Stimulated activated CD4-positive, alpha-beta T cell treated with anti-CD3 and anti-CD28 coated beads, Interleukin-4, amount 100 ng/mL, for 4 hours (primary cell): ENCODE measurements around the gene SGMS2.

Experiments used
- DNase-seq, 2 experiments: peaks; one replicate each; pipeline ENCODE4 v3.0.0-alpha.2; 2020

Gene SGMS2

GRCh38 chr4:107831140-107831539 lies 6.4 kb downstream of the SGMS2 start:
- DNase-seq = no peak

- DNase-seq = no peak
Observed at GRCh38 chr4:107832275-107832807, 7.6 kb downstream of the SGMS2 start.

GRCh38 chr4:107834241-107834794 lies 9.6 kb downstream of the SGMS2 start:
- no peak for DNase-seq

DNA sequence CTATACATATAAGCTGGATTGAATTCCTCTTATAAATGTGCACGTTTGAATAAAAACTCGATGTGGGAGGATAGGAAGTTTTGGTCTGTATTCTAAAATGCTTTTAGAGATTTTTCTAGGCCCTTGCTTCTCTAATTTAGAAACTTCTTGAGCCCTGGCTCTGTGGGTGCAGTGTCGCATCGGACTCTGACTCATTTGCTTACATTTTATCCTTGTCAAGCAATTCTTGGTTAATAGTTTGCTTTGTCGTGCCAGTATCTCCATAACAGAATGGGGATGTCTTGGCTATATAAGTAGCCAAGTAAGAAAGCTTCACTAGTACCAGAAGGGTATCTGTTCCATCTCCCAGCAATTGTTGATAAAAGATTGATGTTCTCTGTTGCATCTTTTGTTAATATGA lies 10.7 kb downstream of the SGMS2 start:
- DNase-seq = no peak

- no peak for DNase-seq
Observed at GRCh38 chr4:107837317-107837716, 12.6 kb downstream of the SGMS2 start.

DNA sequence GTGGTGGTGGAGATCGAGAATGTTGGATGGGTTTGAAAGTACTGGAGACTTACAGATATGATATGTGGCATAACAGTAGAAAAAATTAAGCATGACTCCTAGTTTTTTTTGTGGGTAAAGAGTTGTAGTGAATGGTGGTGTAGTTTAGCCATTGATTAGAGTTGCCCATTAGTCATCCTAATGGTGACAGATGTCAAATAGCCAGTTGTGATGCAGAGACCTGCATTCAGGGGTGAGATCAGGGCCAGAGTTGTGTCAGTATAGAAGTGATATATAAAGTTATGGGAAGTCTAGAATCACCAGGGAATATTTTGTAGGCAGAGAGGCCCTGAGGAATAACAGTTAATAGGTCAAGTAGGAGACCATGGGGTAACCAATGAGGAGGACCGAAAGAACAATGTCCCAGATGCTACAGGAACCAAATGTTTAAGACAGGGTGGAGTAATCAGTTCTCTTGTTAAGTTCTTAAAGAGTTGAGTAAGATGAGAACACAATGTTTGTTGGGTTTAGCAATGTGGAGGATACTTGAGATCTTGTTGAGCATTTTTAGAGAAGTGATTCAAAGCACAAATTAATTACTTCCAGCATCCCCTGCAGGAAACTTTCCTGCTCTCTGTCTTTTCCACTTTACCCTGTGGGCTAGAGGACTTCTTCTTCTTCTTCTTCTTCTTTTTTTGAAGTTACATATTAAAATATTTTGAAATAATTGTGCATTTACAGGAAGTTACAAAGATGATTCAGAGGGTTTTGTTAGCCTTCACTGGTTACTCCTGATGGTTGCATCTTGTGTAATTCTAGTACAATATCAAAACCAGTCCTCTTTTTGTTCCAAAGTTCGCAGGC lies 13.3 kb downstream of the SGMS2 start:
- DNase-seq = no peak

GRCh38 chr4:107838861-107839565 lies 14.3 kb downstream of the SGMS2 start:
- no peak for DNase-seq

DNA sequence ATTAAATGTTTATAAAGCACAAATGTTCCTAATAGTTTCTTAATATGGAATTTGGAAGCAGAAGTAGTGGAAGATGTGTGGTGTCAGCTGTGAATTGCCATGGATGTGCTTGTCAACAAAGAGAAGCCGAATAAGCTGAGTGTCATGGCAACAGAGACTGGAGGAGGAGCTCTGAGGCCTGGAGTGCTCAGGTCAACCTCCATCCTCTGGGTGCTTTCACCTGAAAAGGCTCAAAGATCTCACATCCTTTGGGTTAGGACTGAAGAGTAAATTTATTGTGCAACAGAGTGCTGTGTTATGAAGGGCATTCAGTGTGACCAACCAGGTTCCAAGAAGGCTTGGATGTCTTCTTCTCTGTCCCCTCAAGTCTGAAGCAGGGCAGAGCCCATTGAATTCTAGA lies 18.7 kb downstream of the SGMS2 start:
- DNase-seq = no peak

DNA sequence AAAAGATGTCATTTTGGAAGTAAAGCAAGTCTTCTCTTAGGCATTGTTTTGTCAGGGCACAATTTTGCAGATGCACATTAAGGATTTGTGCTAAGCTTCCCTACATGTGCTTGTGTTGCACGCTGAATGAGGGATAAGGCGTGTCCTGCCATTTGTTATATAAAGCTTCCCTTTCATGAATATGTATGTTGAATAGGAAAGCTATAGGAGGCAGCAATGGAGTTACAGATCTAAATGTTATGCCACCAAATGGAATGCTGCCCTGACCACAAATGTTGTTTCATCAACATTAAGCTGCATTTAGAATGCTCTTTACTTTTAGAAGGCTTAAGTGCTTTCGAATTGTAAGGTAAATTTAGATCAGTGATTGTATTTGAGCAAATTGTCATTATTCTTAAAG lies 20.9 kb downstream of the SGMS2 start:
- no peak for DNase-seq

GRCh38 chr4:107850438-107850837 lies 25.7 kb downstream of the SGMS2 start:
- DNase-seq = no peak

DNA sequence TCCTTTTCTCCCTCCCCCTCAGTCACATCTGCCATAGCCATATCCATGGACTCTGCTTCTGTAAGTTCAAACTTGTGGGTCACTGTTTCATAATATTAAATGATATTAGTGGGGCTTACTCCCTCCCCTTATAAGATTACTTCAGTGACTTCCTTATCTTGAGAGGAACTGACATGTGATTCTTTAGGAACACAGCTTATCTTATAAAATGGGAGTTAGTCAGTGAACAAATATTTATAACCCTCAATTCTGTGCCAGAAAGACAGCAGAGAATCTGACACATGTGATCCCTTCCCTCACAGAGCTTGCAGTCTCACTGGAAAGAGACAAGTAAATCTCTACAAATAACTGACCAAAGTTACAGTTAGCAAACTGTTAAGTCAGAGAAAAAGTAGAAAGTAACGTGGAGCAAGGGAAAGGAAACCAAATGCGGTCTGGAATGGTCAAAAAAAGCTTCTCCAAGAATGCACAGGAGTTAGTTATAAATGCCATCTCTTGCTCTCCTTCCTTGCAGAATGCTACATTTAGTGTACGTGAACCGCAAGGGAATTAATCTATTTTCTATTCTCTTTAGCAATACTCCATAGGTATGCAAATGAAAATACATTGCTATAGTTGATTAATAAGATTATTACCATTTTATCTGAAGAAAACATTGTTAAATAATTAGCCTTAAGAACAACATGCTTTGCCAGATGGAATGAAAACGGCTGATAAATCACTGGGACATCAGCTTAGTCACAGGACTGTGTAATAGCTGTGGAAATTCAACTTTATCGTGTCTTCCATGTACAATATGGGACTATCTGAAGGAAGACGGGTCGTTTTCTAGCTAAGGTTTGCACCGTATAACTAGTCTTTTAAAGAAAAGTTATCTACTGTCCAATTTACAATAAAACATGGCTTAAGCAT lies 29.0 kb downstream of the SGMS2 start:
- DNase-seq = no peak

DNA sequence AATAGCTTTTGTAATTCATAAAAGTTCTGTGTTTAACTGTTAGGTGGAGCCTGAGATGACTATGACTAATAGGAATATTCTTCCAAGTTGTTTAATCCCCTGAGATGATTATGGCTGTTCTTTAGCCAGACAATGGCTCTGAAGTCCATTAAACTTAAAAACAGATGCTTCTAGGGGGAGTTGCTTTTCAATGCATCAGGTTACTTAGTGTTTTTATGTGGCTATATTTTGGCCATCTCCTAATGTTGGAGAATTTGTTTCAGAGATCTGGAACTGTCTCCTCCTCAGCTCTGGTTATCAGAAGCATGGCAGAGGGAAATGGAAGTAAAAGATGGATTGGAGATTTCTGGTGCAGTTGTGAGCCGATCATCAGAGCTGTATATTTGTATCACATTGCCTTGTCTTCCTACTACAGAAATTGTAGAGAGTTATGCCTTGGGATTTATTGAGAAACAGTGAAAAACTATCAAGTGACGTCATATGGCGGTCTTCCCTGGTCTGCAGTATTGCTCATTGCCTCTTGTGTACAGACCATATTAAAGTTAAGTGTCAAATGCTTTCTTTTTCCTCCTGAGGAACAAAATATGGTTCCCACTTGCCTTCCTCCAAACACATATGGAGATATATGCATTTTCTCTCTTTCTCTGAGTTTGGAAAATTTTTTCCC lies 29.8 kb downstream of the SGMS2 start:
- DNase-seq = no peak

DNA sequence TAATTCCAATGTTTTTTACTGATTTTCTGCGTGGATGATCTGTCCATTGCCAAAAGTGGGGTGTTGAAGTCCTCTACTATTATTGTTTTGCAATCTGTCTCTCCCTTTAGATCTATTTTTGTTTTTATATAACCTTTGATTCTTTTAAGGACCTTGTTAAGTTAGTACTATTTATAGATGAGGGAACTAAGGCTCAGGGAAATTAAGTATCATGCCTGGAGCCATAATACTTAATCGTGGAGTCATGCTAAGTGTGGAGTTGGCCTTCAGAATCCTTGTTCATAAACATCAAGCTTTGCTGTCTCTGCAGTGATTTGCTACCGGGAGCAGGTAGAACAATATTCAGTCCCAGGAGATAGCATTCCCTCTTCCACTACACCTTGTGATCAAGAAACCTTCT lies 31.0 kb downstream of the SGMS2 start:
- DNase-seq = no peak

DNA sequence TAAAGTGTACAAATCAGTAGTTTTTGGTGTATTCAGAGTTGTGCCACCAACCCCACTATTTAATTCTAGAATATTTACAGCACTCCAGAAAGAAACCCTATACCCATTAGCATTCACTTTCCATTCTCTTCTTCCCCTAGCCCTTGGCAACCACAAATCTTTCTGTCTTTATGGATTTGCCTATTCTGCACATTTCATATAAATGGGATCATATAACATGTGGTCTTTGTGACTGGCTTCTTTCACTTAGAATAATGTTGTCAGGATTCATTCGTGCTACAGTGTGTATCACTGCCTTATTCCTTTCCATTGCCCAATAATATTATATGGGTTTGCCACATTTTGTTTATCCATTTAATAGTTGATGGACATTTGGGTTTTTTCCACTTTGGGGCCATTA lies 32.2 kb downstream of the SGMS2 start:
- DNase-seq = no peak

DNA sequence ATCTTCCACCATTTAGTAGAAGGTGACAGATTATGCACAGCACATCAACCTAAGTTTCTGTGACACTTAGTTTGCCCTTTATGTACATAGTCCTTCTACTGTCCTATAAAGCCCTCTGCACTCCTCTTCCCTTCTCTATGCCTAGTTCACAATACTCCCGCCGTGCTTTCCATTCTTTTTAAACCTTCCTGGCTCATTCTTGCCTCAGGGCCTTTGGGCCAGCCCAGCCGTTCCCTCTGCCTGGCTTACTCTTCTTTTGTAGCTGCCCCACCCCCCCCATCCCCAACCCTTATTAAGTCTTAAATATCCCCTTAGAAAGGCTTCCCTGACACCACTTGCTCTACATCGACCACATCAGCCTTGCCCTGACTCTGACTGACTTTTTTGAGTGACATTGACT lies 33.0 kb downstream of the SGMS2 start:
- DNase-seq = no peak

DNA sequence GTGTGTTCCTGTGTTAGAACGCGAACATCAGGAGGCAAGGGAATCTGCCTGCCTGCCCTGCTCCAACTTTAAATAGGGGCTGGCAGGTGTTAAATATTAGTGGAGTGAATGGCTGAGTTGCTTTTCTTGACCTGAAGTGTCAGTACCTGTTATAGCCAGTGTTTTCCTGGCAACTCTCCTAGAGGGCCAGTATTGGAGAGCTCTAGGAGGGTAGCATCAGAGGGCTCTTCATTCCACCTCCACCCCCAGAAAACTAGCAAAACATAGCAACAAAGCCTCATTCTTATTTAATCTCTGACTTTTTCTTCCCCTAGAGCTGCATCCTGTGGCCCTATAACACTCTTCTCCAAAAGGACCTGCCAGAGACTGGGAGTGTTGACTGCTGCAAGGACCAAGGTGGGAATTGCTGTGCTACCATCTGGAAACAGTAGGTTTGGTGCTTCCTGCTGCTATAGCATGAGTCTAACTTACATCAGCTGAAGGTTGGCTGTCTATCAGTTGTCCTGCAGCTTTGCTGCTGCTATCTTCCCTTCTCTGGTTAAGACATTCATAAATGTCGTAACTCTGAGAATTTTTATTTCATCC lies 33.5 kb downstream of the SGMS2 start:
- DNase-seq = no peak

DNA sequence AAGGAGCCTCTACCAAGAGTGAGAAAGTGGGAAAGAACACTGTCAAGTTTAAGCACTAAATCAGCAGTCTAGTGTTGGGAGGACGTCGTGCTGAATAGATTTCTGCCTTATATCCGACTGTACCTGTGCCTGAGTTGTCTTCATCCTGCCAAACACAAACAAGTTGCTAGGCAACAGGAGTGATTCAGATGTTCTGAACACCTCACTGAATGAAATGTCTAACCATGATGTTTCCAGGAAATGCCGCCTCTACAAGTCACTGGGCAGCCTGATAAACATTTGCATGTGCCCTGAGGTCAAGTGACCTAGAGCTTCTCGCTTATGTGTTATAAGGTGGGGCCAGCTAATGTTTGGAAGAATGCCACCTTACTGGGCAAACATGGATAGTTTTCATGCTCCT lies 37.9 kb downstream of the SGMS2 start:
- peak in 1 of 2 experiments; percentile 3 for DNase-seq

DNA sequence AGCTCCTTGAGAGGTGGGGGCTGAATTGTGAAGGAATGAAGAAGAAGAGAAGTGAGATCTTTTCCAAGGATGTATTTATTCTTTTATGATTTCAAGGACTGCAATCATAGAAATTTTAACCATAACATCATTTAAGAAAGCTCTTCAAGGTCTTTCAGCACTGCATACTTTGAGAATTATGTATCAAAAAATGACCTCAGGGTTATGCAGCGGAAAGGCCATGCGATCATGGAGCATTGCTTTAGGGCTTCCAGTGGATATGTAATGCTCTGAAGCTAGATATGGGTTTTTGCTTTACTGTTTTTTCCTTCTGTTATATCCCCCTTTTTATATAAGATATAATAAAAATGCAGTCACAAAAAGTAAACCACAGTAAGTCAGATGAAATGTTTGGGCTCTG lies 38.7 kb downstream of the SGMS2 start:
- DNase-seq = no peak

GRCh38 chr4:107863850-107864371 lies 39.2 kb downstream of the SGMS2 start:
- peak in 1 of 2 experiments; percentile 2 for DNase-seq

- DNase-seq = no peak
Observed at GRCh38 chr4:107866726-107867125, 42.0 kb downstream of the SGMS2 start.

- DNase-seq = no peak
Observed at GRCh38 chr4:107870236-107870635, 45.5 kb downstream of the SGMS2 start.
